ENCODE results near the gene TRIM46. TPM values are rescaled to one million over a fixed set of nuclear protein-coding genes. Genes with fewer than 3 reads are reported as not detected.
A peak's percentile ranks its signal among the peaks of the same experiment; 100 is the strongest.

Gene TRIM46
- polyA plus RNA-seq, 2 of the 4 experiments (the other 2 are of a cell fraction): 1.1 to 2.8 TPM

GRCh38 chr1:155184351-155184811 is 10.7 kb downstream of the TRIM46 start:
- TF ChIP-seq ATOH8 (CRISPR knock-in tag; IDR thresholded peaks at IDR 0.05; ENCODE audit: low read depth) (no peak), MAZ (IDR thresholded peaks at IDR 0.05; ENCODE audit: borderline replicate concordance, low read depth, low read length) (no peak), EHF (CRISPR knock-in tag; IDR thresholded peaks at IDR 0.05) (no peak), NPAS2 (CRISPR knock-in tag; IDR thresholded peaks at IDR 0.05; ENCODE audit: borderline replicate concordance) (no peak), GATA3 (IDR thresholded peaks at IDR 0.05; ENCODE audit: borderline replicate concordance) (no peak), CTCF (IDR thresholded peaks at IDR 0.05) (no peak), FOSL2 (IDR thresholded peaks at IDR 0.05) (no peak), FOSL2 (CRISPR knock-in tag; IDR thresholded peaks at IDR 0.05) (no peak), FOSB (CRISPR knock-in tag; IDR thresholded peaks at IDR 0.05) (no peak), CHD4 (IDR thresholded peaks at IDR 0.05; ENCODE audit: borderline replicate concordance) (no peak), HDAC2 (IDR thresholded peaks at IDR 0.05) (no peak), BCL3 (IDR thresholded peaks at IDR 0.05) (no peak), MAFK (IDR thresholded peaks at IDR 0.05; ENCODE audit: partially characterized antibody) (no peak), MAX (IDR thresholded peaks at IDR 0.05) (no peak), PBX3 (IDR thresholded peaks at IDR 0.05) (no peak), CBX8 (IDR thresholded peaks at IDR 0.05) (no peak), NR3C1 (IDR thresholded peaks at IDR 0.05) (no peak)
- ChIA-PET CTCF (interaction anchor here (0.6 to 5.6 kb wide), 7 partner anchors 9 to 480 kb away, joined by 5 to 51 read pairs (median 7); partner anchors contain the start of genes KRTCAP2 and TRIM46), POLR2A (interaction anchor here (2.4 kb wide), 1 partner anchor 9 kb away, joined by 11 read pairs; no protein-coding TSS in a partner anchor)
- no peak for DNase-seq (ENCODE audit: low read depth in 1 of 2, low spot score in 1 of 2)
- WGBS (ENCODE audit: missing lambda C conversion rate): 83% methylated on average over 4 of the region's 4 CpGs
- no peak for FAIRE-seq
- Histone ChIP-seq H3K4me2 (no peak overlapping the region), H3K27ac (no peak overlapping the region), H3K4me3 (no peak overlapping the region), H3K9me3 (no peaks in the 10 kb centered on the region), H3K4me1 (0 out of 3 replicates have a peak, but pooled peaks cover 4% of the 10 kb centered on the region)
- ATAC-seq: no peak

GRCh38 chr1:155184835-155185782 is 11.5 kb downstream of the TRIM46 start:
- ATAC-seq: peak in 1 of 2 experiments; percentile 35; a peak in 3 of 6 replicates
- H3K4me1 ChIP-seq: 0 out of 3 replicates have a peak, but pooled peaks cover 4% of the 10 kb centered on the region
- no peak for DNase-seq (ENCODE audit: low read depth in 1 of 2, low spot score in 1 of 2)
- TF ChIP-seq FOXS1 (CRISPR knock-in tag; IDR thresholded peaks at IDR 0.05) (no peak), ESRRA (IDR thresholded peaks at IDR 0.05; ENCODE audit: borderline replicate concordance, low read length) (no peak), HOXA7 (CRISPR knock-in tag; IDR thresholded peaks at IDR 0.05) (no peak), FOSB (CRISPR knock-in tag; IDR thresholded peaks at IDR 0.05) (no peak), ZNF302 (CRISPR knock-in tag; IDR thresholded peaks at IDR 0.05) (no peak), ZC3H11A (IDR thresholded peaks at IDR 0.05) (no peak), NPAS2 (CRISPR knock-in tag; IDR thresholded peaks at IDR 0.05; ENCODE audit: borderline replicate concordance) (no peak), MYC (IDR thresholded peaks at IDR 0.05; ENCODE audit: borderline replicate concordance, low read length) (no peak), E2F6 (IDR thresholded peaks at IDR 0.05; ENCODE audit: borderline replicate concordance, low read depth) (no peak), RNF2 (IDR thresholded peaks at IDR 0.05; ENCODE audit: borderline replicate concordance, low read depth) (no peak)
- H3K9me3 ChIP-seq: no peaks in the 10 kb centered on the region
- POLR2A ChIA-PET: interaction anchor here (2.4 kb wide), 1 partner anchor 9 kb away, joined by 11 read pairs; no protein-coding TSS in a partner anchor
- no peak overlapping the region for H3K4me3 ChIP-seq
- WGBS (ENCODE audit: missing lambda C conversion rate): 81% methylated on average over 12 of the region's 21 CpGs
- no peak for FAIRE-seq
- H3K27ac ChIP-seq: peak overlapping the region in 1 of 2 experiments; percentile 31; a peak in 1 of 6 replicates
- CTCF ChIA-PET: interaction anchor here (1.0 to 5.6 kb wide), 8 partner anchors 8 to 94 kb away, joined by 5 to 51 read pairs (median 8); partner anchors contain the start of genes KRTCAP2 and TRIM46
- H3K4me2 ChIP-seq: no peak overlapping the region
